Amniotic epithelial cell (primary cell): ENCODE data around the gene PPP1R13B.
"Not testable (repeated sequence)": the region's sequence is repeated elsewhere in the genome, so short reads cannot be mapped to it uniquely, and the experiment has no call there.

Source experiments
- DNase-seq: peaks from one replicate; pipeline ENCODE4 v3.0.0-alpha.2; 2010; ENCODE audit warnings: low read depth

PPP1R13B gene

GRCh38 chr14:103793192-103793591 is 54.2 kb downstream of the PPP1R13B start:
- DNase-seq: peak; percentile 39

- DNase-seq: no peak
Measured at GRCh38 chr14:103788086-103788485, 59.3 kb downstream of the PPP1R13B start.

GRCh38 chr14:103782376-103782775 is 65.0 kb downstream of the PPP1R13B start:
- no peak for DNase-seq

- DNase-seq: not testable (repeated sequence)
Measured at GRCh38 chr14:103776319-103776718, 71.1 kb downstream of the PPP1R13B start.

- no peak for DNase-seq
Measured at GRCh38 chr14:103775506-103775905, 71.9 kb downstream of the PPP1R13B start.

GRCh38 chr14:103773521-103773920 is 73.9 kb downstream of the PPP1R13B start:
- DNase-seq: peak; percentile 13

- no peak for DNase-seq
Measured at GRCh38 chr14:103772078-103772712, 75.2 kb downstream of the PPP1R13B start.

GRCh38 chr14:103770902-103771301 is 76.5 kb downstream of the PPP1R13B start:
- no peak for DNase-seq

- no peak for DNase-seq
Measured at GRCh38 chr14:103770500-103770899, 76.9 kb downstream of the PPP1R13B start.

GRCh38 chr14:103767336-103767894 is 80.0 kb downstream of the PPP1R13B start:
- DNase-seq: peak; percentile 82

- DNase-seq: no peak
Measured at GRCh38 chr14:103765526-103765925, 81.8 kb downstream of the PPP1R13B start.

- DNase-seq: no peak
Measured at GRCh38 chr14:103763730-103764488, 83.5 kb downstream of the PPP1R13B start.

- DNase-seq: no peak
Measured at GRCh38 chr14:103762541-103762940, 84.8 kb downstream of the PPP1R13B start.

GRCh38 chr14:103762036-103762435 is 85.3 kb downstream of the PPP1R13B start:
- no peak for DNase-seq

GRCh38 chr14:103758059-103758776 is 89.2 kb downstream of the PPP1R13B start:
- no peak for DNase-seq

- DNase-seq: no peak
Measured at GRCh38 chr14:103755060-103755459, 92.3 kb downstream of the PPP1R13B start.

GRCh38 chr14:103753774-103754173 is 93.6 kb downstream of the PPP1R13B start:
- no peak for DNase-seq

GRCh38 chr14:103749860-103750259 is 97.5 kb downstream of the PPP1R13B start:
- peak; percentile 17 for DNase-seq

GRCh38 chr14:103749452-103749851 is 97.9 kb downstream of the PPP1R13B start:
- DNase-seq: peak; percentile 72

- no peak for DNase-seq
Measured at GRCh38 chr14:103748534-103748857, 98.9 kb downstream of the PPP1R13B start.

- peak; percentile 61 for DNase-seq
Measured at GRCh38 chr14:103746701-103747100, 100.7 kb downstream of the PPP1R13B start.

GRCh38 chr14:103745424-103745823 is 102.0 kb downstream of the PPP1R13B start:
- DNase-seq: no peak
